Adrenal gland (tissue), 19 donors: Measurements from ENCODE around the gene ZNF133. TPM values are rescaled to one million over a fixed set of nuclear protein-coding genes. Genes with fewer than 3 reads are reported as not detected.
"Not testable (repeated sequence)": the region's sequence is repeated elsewhere in the genome, so short reads cannot be mapped to it uniquely, and the experiment has no call there.

ENCODE experiments used
- DNase-seq, 7 donors: peaks; one replicate each; pipeline ENCODE4 v3.0.0-alpha.2; 2019 to 2020
- H3K27ac ChIP-seq, 5 donors: fragments of 200-600 bp; sonication (generic) in 4 of 5; 1 replicate in 3 of 5; 2 replicates in 2 of 5; pipeline versions ENCODE4 v1.5.1 to v1.8.0; 2016 to 2020; ENCODE audit warnings: mild to moderate bottlenecking in 1 of 5
- H3K27me3 ChIP-seq: fragments of 200-600 bp; 2 replicates; pipeline ENCODE4 v1.8.0; 2021
- H3K36me3 ChIP-seq, 2 donors: fragments of 200-600 bp; replicated peaks in 1 of 2; 1 replicate in 1 of 2; 2 replicates in 1 of 2; pipeline versions ENCODE4 v1.5.1 to v1.8.0; 2018 to 2022
- H3K4me1 ChIP-seq, 2 donors: fragments of 200-600 bp; replicated peaks in 1 of 2; 1 replicate in 1 of 2; 2 replicates in 1 of 2; pipeline versions ENCODE4 v1.5.1 to v1.8.0; 2018 to 2021
- H3K4me3 ChIP-seq, 4 donors: fragments of 200-600 bp; sonication (generic) in 3 of 4; one replicate each; pipeline ENCODE4 v1.5.1; 2016 to 2018
- H3K9me3 ChIP-seq, 3 donors: fragments of 200-600 bp; sonication (generic) in 1 of 3; replicated peaks in 1 of 3; 1 replicate in 2 of 3; 2 replicates in 1 of 3; pipeline versions ENCODE4 v1.5.1 to v1.8.0; 2016 to 2021
- POLR2A ChIP-seq, 2 donors: fragments of 450-650 bp; IDR thresholded peaks; one replicate each; pipeline ENCODE4 v1.6.1; 2017; ENCODE audit warnings: antibody characterized with exemption in 2 of 2, mild to moderate bottlenecking in 2 of 2, moderate library complexity in 1 of 2
- WGBS, 4 donors: extraction: QIAGEN DNeasy Blood & Tissue Kit in 2 of 4; methylation state at CpG; one replicate each; pipeline versions ENCODE4 v1.1.5 to v1.1.7; 2013 to 2017; 5-methylcytosine and 5-hydroxymethylcytosine counted together
- intact Hi-C, 2 donors: fragments of 100-400 bp; cut with DNase I; formaldehyde crosslinking; loops; one replicate each; pipeline versions ENCODE4 v1.14.1 to v1.15.0; 2022 to 2023
- long read RNA-seq, 10 donors: library from polyadenylated mRNA in 3 of 10; unstranded in 2 of 10; stranded (forward) in 1 of 10; transcript quantifications; one replicate each; pipeline ENCODE4 v2.0.0 and lab custom pipeline, GENCODE V29; 2021 to 2026
- polyA plus RNA-seq, 3 donors: library from polyadenylated mRNA; stranded (reverse); fragments of 200-250 nt in 2 of 3; fragments of 350-450 nt in 1 of 3; fragmentation: Illumina TruSeq in 1 of 3; extraction: RNeasy Lipid Tissue Mini Kit (QIAGEN cat#74804) in 1 of 3; gene quantifications; one replicate each; pipeline ENCODE4 v1.2.3, GENCODE V29; 2013 to 2014
- total RNA-seq, 9 donors: library from RNA; depleted of rRNA in 4 of 9; stranded (reverse); fragments of >200 nt in 4 of 9; fragments of 120-200 nt in 1 of 9; fragmentation: NEBNext Ultra II Directional in 1 of 9; extraction: Animal tissue kit (Norgen Biotek cat#: 25700) in 1 of 9; gene quantifications; one replicate each; pipeline versions ENCODE4 v1.1.0 to v1.2.4, GENCODE V29; 2013 to 2023
- TF ChIP-seq, protein P1 (sequence below), 6 experiments: fragments of 450-650 bp in 4 of 6; fragments of 200-600 bp in 2 of 6; sonication (generic) in 1 of 6; IDR thresholded peaks; 1 replicate in 5 of 6; 2 replicates in 1 of 6; pipeline versions ENCODE4 v1.5.1 to v1.8.0; 2016 to 2021; ENCODE audit warnings: antibody characterized with exemption in 6 of 6, mild to moderate bottlenecking in 2 of 6, moderate library complexity in 1 of 6
- donor health status: healthy with polysubstance abuse.
- donor health status: Bipolar disorder and iron deficiency.
- donor health status: DM: yes; HTN: yes; CAD: no.
- donor health status: DM: no; HTN: no; CAD: no.
- donor health status: DM: no; HTN: no; CAD: no.
- donor health status: DM: yes; HTN: yes; CAD: no.

The ZNF133 gene
- 10 to 100 TPM in 8 of 9 donors, 1 to 10 TPM in 1; 7.1 to 27.9 (median 12.4) TPM for total RNA-seq
- polyA plus RNA-seq, result 10 to 100 TPM in 2 of 3 donors, 1 to 10 TPM in 1; 8.0 to 54.9 (median 53.8) TPM
- long read RNA-seq, donor 1, partial matches to known transcripts, result 0 of 1 reads
- long read RNA-seq, donor 1, other reads (novel, unspliced or antisense), result 0 of 1 reads
- long read RNA-seq, donor 2, result 0 reads
- long read RNA-seq, donor 3, partial matches to known transcripts, result 0 of 1 reads
- long read RNA-seq, donor 3, other reads (novel, unspliced or antisense), result 0 of 1 reads
- long read RNA-seq, donor 4, result 0 reads
- long read RNA-seq, donor 5, partial matches to known transcripts, result 0 of 11 reads
- long read RNA-seq, donor 5, other reads (novel, unspliced or antisense), result 6 of 11 reads
- long read RNA-seq, donor 6, partial matches to known transcripts, result 1 of 1 reads
- long read RNA-seq, donor 6, other reads (novel, unspliced or antisense), result 0 of 1 reads
- long read RNA-seq, donor 7, result 0 reads
- long read RNA-seq, donor 8, partial matches to known transcripts, result 0 of 1 reads
- long read RNA-seq, donor 8, other reads (novel, unspliced or antisense), result 0 of 1 reads
- long read RNA-seq, donor 9, result 0 reads
- long read RNA-seq, donor 10, partial matches to known transcripts, result 0 of 1 reads
- long read RNA-seq, donor 10, other reads (novel, unspliced or antisense), result 0 of 1 reads

DNA sequence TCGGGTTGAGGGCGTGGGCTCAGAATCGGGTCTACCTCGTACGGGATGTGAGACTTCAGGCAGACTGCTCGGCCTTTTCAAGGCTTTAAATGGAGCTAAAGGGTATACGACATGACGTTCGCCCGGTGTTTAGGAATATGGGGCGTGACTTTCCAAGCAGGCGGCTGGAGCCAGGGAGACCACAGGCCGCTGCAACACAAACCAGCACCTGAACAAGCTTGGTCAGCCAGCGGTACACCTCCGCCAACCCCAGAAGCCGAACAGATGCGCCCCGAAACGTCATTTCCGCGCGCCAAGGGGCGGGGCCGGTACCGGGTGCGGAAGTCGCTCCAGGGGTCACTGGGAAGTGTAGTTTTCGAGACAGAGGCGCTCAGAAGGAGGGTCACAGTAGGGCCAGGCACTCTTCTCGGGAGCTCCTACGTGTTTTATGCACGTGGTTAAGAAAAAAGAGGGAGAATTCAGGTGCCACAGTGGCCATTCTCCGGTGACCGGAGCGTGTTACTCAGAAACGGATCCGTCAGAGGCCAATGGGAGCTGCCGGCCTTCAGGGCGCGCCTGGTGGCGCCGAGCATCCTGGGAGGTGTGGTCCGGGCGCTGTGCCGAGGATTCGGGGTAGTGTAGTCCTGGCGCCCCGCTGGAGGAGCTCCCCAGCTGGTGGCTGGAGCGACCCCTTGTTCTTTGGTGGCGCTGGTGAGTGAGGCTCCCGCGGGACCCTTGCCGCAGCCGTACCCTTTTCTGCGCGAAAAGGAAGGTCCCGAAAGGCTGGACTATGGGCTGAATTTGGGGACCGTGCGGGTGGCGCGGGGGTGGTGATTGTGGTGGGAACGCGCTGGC is at the start of gene ZNF133:
Gene ZNF133 (plus strand): TSS at position 613 of the 834 bp plus-strand sequence. CDS start 17,160 bp downstream, outside the sequence.
- H3K27ac ChIP-seq, result peak within 1 kb of the TSS; percentile 73 to 98 (median 97)
- intact Hi-C loops, result no loop called here
- 0 to 1% (median 0%) methylated on average over 34 to 63 of the region's 63 CpGs for WGBS, 4 donors

DNA sequence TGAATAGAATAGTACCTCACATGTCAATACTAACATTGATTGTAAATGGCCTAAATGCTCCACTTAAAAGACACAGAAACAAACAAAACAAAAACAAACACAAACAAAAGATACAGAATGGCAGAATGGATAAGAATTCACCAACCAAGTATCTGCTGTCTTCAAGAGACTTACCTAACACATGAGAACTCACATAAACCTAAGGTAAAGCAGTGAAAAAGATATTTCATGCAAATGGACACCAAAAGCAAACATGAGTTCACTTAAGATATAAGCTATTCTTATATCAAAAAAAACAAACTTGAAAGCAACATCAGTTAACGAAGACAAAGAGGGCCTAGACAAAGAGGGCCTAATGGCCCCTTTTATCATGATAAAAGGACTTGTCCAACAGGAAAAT is 47.3 kb upstream of the ZNF133 start:
- TF ChIP-seq POLR2A (IDR thresholded peaks at IDR 0.05), result no peak
- TF ChIP-seq, protein P1, sequence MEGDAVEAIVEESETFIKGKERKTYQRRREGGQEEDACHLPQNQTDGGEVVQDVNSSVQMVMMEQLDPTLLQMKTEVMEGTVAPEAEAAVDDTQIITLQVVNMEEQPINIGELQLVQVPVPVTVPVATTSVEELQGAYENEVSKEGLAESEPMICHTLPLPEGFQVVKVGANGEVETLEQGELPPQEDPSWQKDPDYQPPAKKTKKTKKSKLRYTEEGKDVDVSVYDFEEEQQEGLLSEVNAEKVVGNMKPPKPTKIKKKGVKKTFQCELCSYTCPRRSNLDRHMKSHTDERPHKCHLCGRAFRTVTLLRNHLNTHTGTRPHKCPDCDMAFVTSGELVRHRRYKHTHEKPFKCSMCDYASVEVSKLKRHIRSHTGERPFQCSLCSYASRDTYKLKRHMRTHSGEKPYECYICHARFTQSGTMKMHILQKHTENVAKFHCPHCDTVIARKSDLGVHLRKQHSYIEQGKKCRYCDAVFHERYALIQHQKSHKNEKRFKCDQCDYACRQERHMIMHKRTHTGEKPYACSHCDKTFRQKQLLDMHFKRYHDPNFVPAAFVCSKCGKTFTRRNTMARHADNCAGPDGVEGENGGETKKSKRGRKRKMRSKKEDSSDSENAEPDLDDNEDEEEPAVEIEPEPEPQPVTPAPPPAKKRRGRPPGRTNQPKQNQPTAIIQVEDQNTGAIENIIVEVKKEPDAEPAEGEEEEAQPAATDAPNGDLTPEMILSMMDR (IDR thresholded peaks at IDR 0.05), result no peak
- Histone ChIP-seq H3K4me1 (no peaks in the 10 kb centered on the region), H3K4me3 (no peak overlapping the region), H3K27me3 (no peaks in the 10 kb centered on the region), H3K36me3 (no peaks in the 10 kb centered on the region), H3K9me3 (no peaks in the 10 kb centered on the region), H3K27ac (no peak overlapping the region)
- intact Hi-C loops, result no loop called here
- WGBS, 4 donors, result 78 to 92% (median 86%) methylated on average over 1 of the region's 1 CpG
- DNase-seq, result no peak

More for the DNA sequence above, at the start of gene ZNF133:
- peaks cover 0 to 7% (median 0%) of the 10 kb centered on the region in 3 donors for H3K9me3 ChIP-seq
- peak; percentile 93 to 98 (median 97) for DNase-seq
- H3K4me3 ChIP-seq, result peak within 1 kb of the TSS; percentile 9 to 93 (median 72)
- TF ChIP-seq POLR2A (IDR thresholded peaks at IDR 0.05), result peak; percentile 71 to 76
- TF ChIP-seq, protein P1 (IDR thresholded peaks at IDR 0.05), result no peak
- no peaks in the 10 kb centered on the region for H3K27me3 ChIP-seq
- peaks cover 7 to 14% of the 10 kb centered on the region in 2 donors for H3K4me1 ChIP-seq
- no peaks in the 10 kb centered on the region for H3K36me3 ChIP-seq

DNA sequence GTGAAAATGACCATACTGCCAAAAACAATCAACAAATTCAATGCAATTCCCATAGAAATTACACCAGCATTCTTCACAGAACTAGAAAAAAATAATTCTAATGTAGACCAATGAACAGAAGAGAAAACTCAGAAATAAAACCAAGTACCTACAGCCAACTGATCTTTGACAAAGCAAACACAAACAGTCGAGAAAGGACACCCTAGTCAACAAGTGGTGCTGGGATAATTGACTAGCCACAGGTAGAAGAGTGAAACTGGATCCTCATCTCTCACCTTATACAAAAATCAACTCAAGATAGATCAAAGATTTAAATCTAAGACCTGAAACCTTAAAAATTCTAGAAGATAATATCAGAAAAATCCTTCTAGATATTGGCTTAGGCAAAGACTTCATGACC is 44.5 kb upstream of the ZNF133 start:
- no peak for DNase-seq
- TF ChIP-seq POLR2A (IDR thresholded peaks at IDR 0.05), result no peak
- TF ChIP-seq, protein P1 (IDR thresholded peaks at IDR 0.05), result no peak
- Histone ChIP-seq H3K4me3 (no peak overlapping the region), H3K9me3 (no peaks in the 10 kb centered on the region), H3K36me3 (no peaks in the 10 kb centered on the region), H3K27me3 (no peaks in the 10 kb centered on the region), H3K27ac (no peak overlapping the region), H3K4me1 (no peaks in the 10 kb centered on the region)
- WGBS, 4 donors, result 42 to 74% (median 54%) methylated on average over 1 of the region's 1 CpG
- intact Hi-C loops, result no loop called here

DNA sequence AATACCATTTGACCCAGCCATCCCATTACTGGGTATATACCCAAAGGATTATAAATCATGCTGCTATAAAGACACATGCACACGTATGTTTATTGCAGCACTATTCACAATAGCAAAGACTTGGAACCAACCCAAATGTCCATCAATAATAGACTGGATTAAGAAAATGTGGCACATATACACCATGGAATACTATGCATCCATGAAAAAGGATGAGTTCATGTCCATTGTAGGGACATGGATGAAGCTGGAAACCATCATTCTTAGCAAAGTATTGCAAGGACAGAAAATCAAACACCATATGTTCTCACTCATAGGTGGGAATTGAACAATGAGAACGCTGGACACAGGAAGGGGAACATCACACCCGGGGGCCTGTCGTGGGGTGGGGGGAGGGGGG is 39.8 kb upstream of the ZNF133 start:
- DNase-seq, H3K36me3 ChIP-seq, H3K27me3 ChIP-seq, intact Hi-C loops, H3K27ac ChIP-seq, H3K4me3 ChIP-seq, H3K9me3 ChIP-seq, H3K4me1 ChIP-seq: not testable (repeated sequence)
- 58 to 93% (median 73%) methylated on average over 3 to 4 of the region's 4 CpGs for WGBS, 4 donors
